NCI-H2196 (cell line): Measurements from ENCODE around the gene WWOX.

Experiments used
- DNase-seq: peaks from one replicate; lab custom pipeline; 2025; ENCODE audit not compliant: unreplicated experiment; lab: John Stamatoyannopoulos, UW

WWOX gene

GRCh38 chr16:79136955-79137354 is 1037.5 kb downstream of the WWOX start:
- no peak for DNase-seq

- no peak for DNase-seq
These were observed 1038.0 kb downstream of the WWOX start for GRCh38 chr16:79137426-79137939.

GRCh38 chr16:79139799-79140198 is 1040.3 kb downstream of the WWOX start:
- no peak for DNase-seq

GRCh38 chr16:79143026-79143425 is 1043.6 kb downstream of the WWOX start:
- no peak for DNase-seq

GRCh38 chr16:79150151-79150550 is 1050.7 kb downstream of the WWOX start:
- DNase-seq, result no peak

- no peak for DNase-seq
These were observed 1051.3 kb downstream of the WWOX start for GRCh38 chr16:79150632-79151310.

- no peak for DNase-seq
These were observed 1054.6 kb downstream of the WWOX start for GRCh38 chr16:79154086-79154485.

GRCh38 chr16:79155471-79155870 is 1056.0 kb downstream of the WWOX start:
- DNase-seq, result no peak

GRCh38 chr16:79155904-79156303 is 1056.5 kb downstream of the WWOX start:
- DNase-seq, result no peak

GRCh38 chr16:79156761-79157160 is 1057.3 kb downstream of the WWOX start:
- no peak for DNase-seq

- no peak for DNase-seq
These were observed 1058.9 kb downstream of the WWOX start for GRCh38 chr16:79158337-79158736.

GRCh38 chr16:79159261-79160049 is 1060.0 kb downstream of the WWOX start:
- no peak for DNase-seq

- DNase-seq, result no peak
These were observed 1063.5 kb downstream of the WWOX start for GRCh38 chr16:79162977-79163376.

- DNase-seq, result no peak
These were observed 1064.4 kb downstream of the WWOX start for GRCh38 chr16:79163691-79164387.

GRCh38 chr16:79164388-79164995 is 1065.0 kb downstream of the WWOX start:
- no peak for DNase-seq

- DNase-seq, result no peak
These were observed 1065.6 kb downstream of the WWOX start for GRCh38 chr16:79165079-79165478.

GRCh38 chr16:79165506-79165905 is 1066.1 kb downstream of the WWOX start:
- DNase-seq, result no peak

GRCh38 chr16:79167893-79168292 is 1068.4 kb downstream of the WWOX start:
- DNase-seq, result no peak

- DNase-seq, result no peak
These were observed 1068.9 kb downstream of the WWOX start for GRCh38 chr16:79168321-79168720.

GRCh38 chr16:79169239-79169638 is 1069.8 kb downstream of the WWOX start:
- no peak for DNase-seq

GRCh38 chr16:79170555-79171246 is 1071.2 kb downstream of the WWOX start:
- DNase-seq, result no peak
